GM23338 (cell line): Measurements from ENCODE around the gene TINAG. TPM values are rescaled to one million over a fixed set of nuclear protein-coding genes. Genes with fewer than 3 reads are reported as not detected.

Experiments used
- ATAC-seq: fragments of 200-7000 bp; cut with Tn5 transposase; 3 replicates; pipeline ENCODE4 v1.9.1; 2020
- DNase-seq: peaks from one replicate; pipeline ENCODE4 v3.0.0-alpha.2; 2015; ENCODE audit warnings: low spot score
- H2AFZ ChIP-seq: fragments of 200-600 bp; sonication (generic); 2 replicates; pipeline ENCODE4 v1.8.0; 2016; ENCODE audit warnings: antibody characterized with exemption, mild to moderate bottlenecking, moderate library complexity
- H3F3A ChIP-seq: fragments of 200-600 bp; sonication (generic); replicated peaks from 2 replicates; pipeline ENCODE4 v1.8.0; 2017; ENCODE audit warnings: antibody characterized with exemption, mixed run types, low read depth
- H3K27ac ChIP-seq: fragments of 200-600 bp; sonication (generic); 2 replicates; pipeline ENCODE4 v1.6.1; 2016; ENCODE audit warnings: low read depth
- H3K27me3 ChIP-seq: fragments of 200-600 bp; sonication (generic); 2 replicates; pipeline ENCODE4 v1.8.0; 2016; ENCODE audit warnings: mild to moderate bottlenecking, mixed run types, moderate library complexity; ENCODE audit not compliant: insufficient read depth
- H3K36me3 ChIP-seq: fragments of 200-600 bp; sonication (generic); 2 replicates; pipeline ENCODE4 v1.8.0; 2016; ENCODE audit warnings: mild to moderate bottlenecking; ENCODE audit not compliant: insufficient read depth
- H3K4me1 ChIP-seq: fragments of 200-600 bp; sonication (generic); 2 replicates; pipeline ENCODE4 v1.8.0; 2016; ENCODE audit warnings: mild to moderate bottlenecking, moderate library complexity; ENCODE audit not compliant: insufficient read depth
- H3K4me2 ChIP-seq: fragments of 200-600 bp; sonication (generic); 2 replicates; pipeline ENCODE4 v1.7.1; 2017; ENCODE audit warnings: mixed run types
- H3K4me3 ChIP-seq: fragments of 200-600 bp; sonication (generic); 2 replicates; pipeline ENCODE4 v1.6.1; 2016; ENCODE audit warnings: mixed run types
- H3K79me2 ChIP-seq: fragments of 200-600 bp; sonication (generic); replicated peaks from 2 replicates; pipeline ENCODE4 v1.8.0; 2017; ENCODE audit warnings: mild to moderate bottlenecking; ENCODE audit not compliant: insufficient read depth
- H3K9me2 ChIP-seq: fragments of 200-600 bp; sonication (generic); 2 replicates; pipeline ENCODE4 v1.8.0; 2017; ENCODE audit not compliant: insufficient read depth
- H4K20me1 ChIP-seq: fragments of 200-600 bp; sonication (generic); replicated peaks from 2 replicates; pipeline ENCODE4 v1.8.0; 2017; ENCODE audit warnings: mild to moderate bottlenecking; ENCODE audit not compliant: insufficient read depth
- H3K27ac Mint-ChIP-seq: 2 replicates; pipeline ENCODE4 v1.8.0; 2020; ENCODE audit warnings: inconsistent platforms, mild to moderate bottlenecking, moderate library complexity, mixed read lengths
- H3K27me3 Mint-ChIP-seq: 3 replicates; pipeline ENCODE4 v1.8.0; 2022; ENCODE audit warnings: low read depth, mild to moderate bottlenecking, moderate library complexity, mixed read lengths, inconsistent platforms; ENCODE audit not compliant: insufficient read depth, poor library complexity
- H3K36me3 Mint-ChIP-seq: 3 replicates; pipeline ENCODE4 v1.8.0; 2021; ENCODE audit warnings: low read depth, mild to moderate bottlenecking, inconsistent platforms, moderate library complexity, mixed read lengths
- H3K4me1 Mint-ChIP-seq: 3 replicates; pipeline ENCODE4 v1.8.0; 2020; ENCODE audit warnings: mild to moderate bottlenecking, inconsistent platforms, mixed read lengths
- H3K4me3 Mint-ChIP-seq: 3 replicates; pipeline ENCODE4 v1.8.0; 2021; ENCODE audit warnings: moderate library complexity, mild to moderate bottlenecking, inconsistent platforms, mixed read lengths
- H3K9me3 Mint-ChIP-seq: 3 replicates; pipeline ENCODE4 v1.8.0; 2020; ENCODE audit warnings: moderate library complexity, mild to moderate bottlenecking, inconsistent platforms, mixed read lengths
- CREB1 ChIP-seq: fragments of 250-450 bp; sonication (Bioruptor Pico); IDR thresholded peaks from 2 replicates; pipeline ENCODE4 v1.5.0; 2020; ENCODE audit warnings: low read depth, mild to moderate bottlenecking, moderate library complexity
- EZH2phosphoT487 ChIP-seq: fragments of 200-600 bp; sonication (generic); IDR thresholded peaks from one replicate; pipeline ENCODE4 v1.8.1; 2018; ENCODE audit warnings: antibody characterized with exemption; ENCODE audit not compliant: unreplicated experiment
- JUNB ChIP-seq: IDR thresholded peaks from one replicate; pipeline ENCODE4 v1.6.1; 2016; ENCODE audit warnings: antibody characterized with exemption; ENCODE audit not compliant: unreplicated experiment
- STAT1 ChIP-seq: IDR thresholded peaks from one replicate; pipeline ENCODE4 v1.6.1; 2016; ENCODE audit warnings: antibody characterized with exemption; ENCODE audit not compliant: unreplicated experiment
- ZNF114 ChIP-seq: fragments of 250-450 bp; sonication (Bioruptor Pico); IDR thresholded peaks from 2 replicates; pipeline ENCODE4 v1.5.0; 2020; ENCODE audit warnings: mild to moderate bottlenecking, moderate library complexity
- ZNF331 ChIP-seq: fragments of 250-450 bp; sonication (Bioruptor Pico); IDR thresholded peaks from 2 replicates; pipeline ENCODE4 v1.5.0; 2020; ENCODE audit warnings: low read depth, mild to moderate bottlenecking, moderate library complexity
- polyA plus RNA-seq: library from polyadenylated mRNA; unstranded; fragments of >200 nt; fragmentation: Nextera tagmentation; extraction: Ambion mirVana; gene quantifications from 2 replicates; pipeline ENCODE4 v1.2.1, GENCODE V29; 2016
- total RNA-seq: library from RNA; depleted of rRNA; stranded (reverse); fragments of >200 nt; shearing (Covaris generic); gene quantifications from 2 replicates; pipeline ENCODE4 v1.2.3, GENCODE V29; 2014
- TF ChIP-seq, protein P1 (sequence below): IDR thresholded peaks from 2 replicates; pipeline ENCODE4 v1.6.1; 2016; ENCODE audit warnings: antibody characterized with exemption
- TF ChIP-seq, protein P2 (sequence below): IDR thresholded peaks from one replicate; pipeline ENCODE4 v1.6.1; 2018; ENCODE audit warnings: antibody characterized with exemption; ENCODE audit not compliant: unreplicated experiment
- TF ChIP-seq, protein P3 (sequence below), 2 experiments: fragments of 200-600 bp in 1 of 2; sonication (generic) in 1 of 2; conservative IDR thresholded peaks; 2 replicates each; pipeline versions ENCODE4 v1.5.1 to v1.6.1; 2016 to 2017; ENCODE audit warnings: antibody characterized with exemption in 2 of 2, low read depth in 2 of 2, mild to moderate bottlenecking in 2 of 2, moderate library complexity in 1 of 2

Gene TINAG
- total and polyA plus RNA-seq, 2 experiments from 2014 or later = not detected

DNA sequence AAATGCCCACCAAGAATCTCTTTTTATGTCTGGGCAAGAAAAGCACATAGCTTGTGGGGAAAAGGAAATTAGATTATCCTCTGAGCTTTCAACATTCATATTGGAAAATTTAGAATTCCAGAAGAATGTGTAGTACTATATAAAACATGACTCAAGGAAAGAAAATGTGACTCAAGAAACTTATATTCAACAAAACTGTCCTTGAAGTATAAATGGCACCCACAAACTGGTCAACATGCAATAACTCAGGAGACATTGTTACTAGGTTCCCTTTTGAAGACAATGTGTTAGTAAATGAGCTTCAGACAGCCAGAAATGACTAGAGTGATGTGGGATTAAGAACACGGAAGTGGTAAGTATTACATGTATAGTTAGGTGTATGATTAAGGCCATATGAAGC, 26.1 kb upstream of the TINAG start:
- Histone ChIP-seq H3K9me2 (no peaks in the 10 kb centered on the region), H3K4me2 (no peak overlapping the region), H3K4me1 (no peaks in the 10 kb centered on the region), H3K4me3 (no peak overlapping the region), H3K36me3 (no peaks in the 10 kb centered on the region), H2AFZ (no peak overlapping the region), H3K79me2 (no peaks in the 10 kb centered on the region), H3F3A (no peaks in the 10 kb centered on the region), H3K27ac (no peak overlapping the region), H3K27me3 (no peaks in the 10 kb centered on the region), H4K20me1 (no peaks in the 10 kb centered on the region)
- H3K9me3 Mint-ChIP-seq = no peaks in the 10 kb centered on the region
- DNase-seq = no peak
- H3K4me1 Mint-ChIP-seq = no peaks in the 10 kb centered on the region
- TF ChIP-seq, protein P1, sequence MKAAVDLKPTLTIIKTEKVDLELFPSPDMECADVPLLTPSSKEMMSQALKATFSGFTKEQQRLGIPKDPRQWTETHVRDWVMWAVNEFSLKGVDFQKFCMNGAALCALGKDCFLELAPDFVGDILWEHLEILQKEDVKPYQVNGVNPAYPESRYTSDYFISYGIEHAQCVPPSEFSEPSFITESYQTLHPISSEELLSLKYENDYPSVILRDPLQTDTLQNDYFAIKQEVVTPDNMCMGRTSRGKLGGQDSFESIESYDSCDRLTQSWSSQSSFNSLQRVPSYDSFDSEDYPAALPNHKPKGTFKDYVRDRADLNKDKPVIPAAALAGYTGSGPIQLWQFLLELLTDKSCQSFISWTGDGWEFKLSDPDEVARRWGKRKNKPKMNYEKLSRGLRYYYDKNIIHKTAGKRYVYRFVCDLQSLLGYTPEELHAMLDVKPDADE = no peak
- TF ChIP-seq JUNB = no peak
- TF ChIP-seq CREB1 (CRISPR knock-in tag) = no peak
- TF ChIP-seq, protein P2, sequence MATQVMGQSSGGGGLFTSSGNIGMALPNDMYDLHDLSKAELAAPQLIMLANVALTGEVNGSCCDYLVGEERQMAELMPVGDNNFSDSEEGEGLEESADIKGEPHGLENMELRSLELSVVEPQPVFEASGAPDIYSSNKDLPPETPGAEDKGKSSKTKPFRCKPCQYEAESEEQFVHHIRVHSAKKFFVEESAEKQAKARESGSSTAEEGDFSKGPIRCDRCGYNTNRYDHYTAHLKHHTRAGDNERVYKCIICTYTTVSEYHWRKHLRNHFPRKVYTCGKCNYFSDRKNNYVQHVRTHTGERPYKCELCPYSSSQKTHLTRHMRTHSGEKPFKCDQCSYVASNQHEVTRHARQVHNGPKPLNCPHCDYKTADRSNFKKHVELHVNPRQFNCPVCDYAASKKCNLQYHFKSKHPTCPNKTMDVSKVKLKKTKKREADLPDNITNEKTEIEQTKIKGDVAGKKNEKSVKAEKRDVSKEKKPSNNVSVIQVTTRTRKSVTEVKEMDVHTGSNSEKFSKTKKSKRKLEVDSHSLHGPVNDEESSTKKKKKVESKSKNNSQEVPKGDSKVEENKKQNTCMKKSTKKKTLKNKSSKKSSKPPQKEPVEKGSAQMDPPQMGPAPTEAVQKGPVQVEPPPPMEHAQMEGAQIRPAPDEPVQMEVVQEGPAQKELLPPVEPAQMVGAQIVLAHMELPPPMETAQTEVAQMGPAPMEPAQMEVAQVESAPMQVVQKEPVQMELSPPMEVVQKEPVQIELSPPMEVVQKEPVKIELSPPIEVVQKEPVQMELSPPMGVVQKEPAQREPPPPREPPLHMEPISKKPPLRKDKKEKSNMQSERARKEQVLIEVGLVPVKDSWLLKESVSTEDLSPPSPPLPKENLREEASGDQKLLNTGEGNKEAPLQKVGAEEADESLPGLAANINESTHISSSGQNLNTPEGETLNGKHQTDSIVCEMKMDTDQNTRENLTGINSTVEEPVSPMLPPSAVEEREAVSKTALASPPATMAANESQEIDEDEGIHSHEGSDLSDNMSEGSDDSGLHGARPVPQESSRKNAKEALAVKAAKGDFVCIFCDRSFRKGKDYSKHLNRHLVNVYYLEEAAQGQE = no peak
- no peak for TF ChIP-seq STAT1
- TF ChIP-seq ZNF331 = no peak
- TF ChIP-seq, protein P3, sequence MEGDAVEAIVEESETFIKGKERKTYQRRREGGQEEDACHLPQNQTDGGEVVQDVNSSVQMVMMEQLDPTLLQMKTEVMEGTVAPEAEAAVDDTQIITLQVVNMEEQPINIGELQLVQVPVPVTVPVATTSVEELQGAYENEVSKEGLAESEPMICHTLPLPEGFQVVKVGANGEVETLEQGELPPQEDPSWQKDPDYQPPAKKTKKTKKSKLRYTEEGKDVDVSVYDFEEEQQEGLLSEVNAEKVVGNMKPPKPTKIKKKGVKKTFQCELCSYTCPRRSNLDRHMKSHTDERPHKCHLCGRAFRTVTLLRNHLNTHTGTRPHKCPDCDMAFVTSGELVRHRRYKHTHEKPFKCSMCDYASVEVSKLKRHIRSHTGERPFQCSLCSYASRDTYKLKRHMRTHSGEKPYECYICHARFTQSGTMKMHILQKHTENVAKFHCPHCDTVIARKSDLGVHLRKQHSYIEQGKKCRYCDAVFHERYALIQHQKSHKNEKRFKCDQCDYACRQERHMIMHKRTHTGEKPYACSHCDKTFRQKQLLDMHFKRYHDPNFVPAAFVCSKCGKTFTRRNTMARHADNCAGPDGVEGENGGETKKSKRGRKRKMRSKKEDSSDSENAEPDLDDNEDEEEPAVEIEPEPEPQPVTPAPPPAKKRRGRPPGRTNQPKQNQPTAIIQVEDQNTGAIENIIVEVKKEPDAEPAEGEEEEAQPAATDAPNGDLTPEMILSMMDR (conservative IDR thresholded peaks at IDR 0.05; ENCODE audit: low read depth in 2 of 2) = no peak
- no peak for TF ChIP-seq ZNF114
- H3K27me3 Mint-ChIP-seq = no peaks in the 10 kb centered on the region
- H3K4me3 Mint-ChIP-seq = no peak overlapping the region
- ATAC-seq = no peak
- no peak overlapping the region for H3K27ac Mint-ChIP-seq
- H3K36me3 Mint-ChIP-seq = no peaks in the 10 kb centered on the region

DNA sequence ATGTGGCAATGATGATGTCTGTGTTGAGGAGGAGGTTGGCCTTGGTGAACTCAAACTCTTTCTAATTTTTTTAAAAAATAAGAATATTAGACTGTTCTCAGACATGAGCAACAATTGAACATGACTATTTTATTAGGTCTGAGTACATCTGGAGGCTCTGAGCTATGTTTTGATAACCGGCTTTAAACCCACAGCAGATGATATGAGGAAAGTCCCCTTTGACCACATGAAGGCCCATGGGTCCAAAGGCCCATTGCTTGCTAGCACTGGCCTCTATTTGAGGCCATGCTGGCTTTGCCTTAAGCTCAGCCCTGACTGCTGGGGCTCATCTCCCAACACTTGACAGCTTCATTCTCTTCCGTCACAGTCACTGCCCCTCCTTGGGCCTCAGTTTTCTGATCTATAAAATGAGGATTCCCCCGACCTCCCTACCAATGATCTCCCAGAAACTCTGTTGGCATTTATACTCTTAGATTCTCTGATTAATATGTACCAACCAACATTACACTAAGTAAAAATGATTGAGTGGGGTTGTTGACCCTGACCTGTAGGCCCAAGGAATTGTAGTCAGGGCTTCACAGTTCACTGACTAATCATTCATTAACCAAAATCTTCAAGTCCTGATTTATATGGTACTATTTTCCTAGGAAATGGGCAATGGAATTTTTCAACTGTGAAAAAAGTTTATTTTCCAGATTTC, 23.9 kb upstream of the TINAG start:
- Histone ChIP-seq H2AFZ (no peak overlapping the region), H4K20me1 (no peaks in the 10 kb centered on the region), H3K79me2 (no peaks in the 10 kb centered on the region), H3K4me3 (no peak overlapping the region), H3K27me3 (no peaks in the 10 kb centered on the region), H3F3A (no peaks in the 10 kb centered on the region), H3K4me1 (no peaks in the 10 kb centered on the region), H3K4me2 (no peak overlapping the region), H3K27ac (no peak overlapping the region), H3K9me2 (no peaks in the 10 kb centered on the region), H3K36me3 (no peaks in the 10 kb centered on the region)
- H3K9me3 Mint-ChIP-seq = no peaks in the 10 kb centered on the region
- ATAC-seq = no peak
- H3K27ac Mint-ChIP-seq = no peak overlapping the region
- no peaks in the 10 kb centered on the region for H3K36me3 Mint-ChIP-seq
- DNase-seq = no peak
- no peaks in the 10 kb centered on the region for H3K4me1 Mint-ChIP-seq
- H3K4me3 Mint-ChIP-seq = no peak overlapping the region
- no peaks in the 10 kb centered on the region for H3K27me3 Mint-ChIP-seq
- no peak for TF ChIP-seq ZNF331
- TF ChIP-seq, protein P2 = no peak
- TF ChIP-seq CREB1 (CRISPR knock-in tag) = no peak
- no peak for TF ChIP-seq EZH2phosphoT487
